Common myeloid progenitor, CD34-positive (primary cell): ENCODE data around the gene MYNN.

Experiments used
- CTCF ChIA-PET: fragments of 350-600 bp; sonication (Branson Sonifier 250); formaldehyde crosslinking; loops from one replicate; lab custom pipeline; 2021; ENCODE audit warnings: antibody characterized with exemption; lab: Charles Lee
- POLR2A ChIA-PET: fragments of 350-600 bp; sonication (Branson Sonifier 250); formaldehyde crosslinking; loops from one replicate; lab custom pipeline; 2021; ENCODE audit warnings: antibody characterized with exemption; lab: Charles Lee
- DNase-seq, 3 donors: peaks; one replicate each; pipeline versions ENCODE4 v3.0.0 to v3.0.0-alpha.2; 2013
- H3K27ac ChIP-seq, 2 experiments: 1 replicate in 1 of 2; 2 replicates in 1 of 2; pipeline ENCODE4 v1.7.0; 2013; ENCODE audit warnings: inconsistent platforms in 2 of 2, low read length in 2 of 2, mild to moderate bottlenecking in 2 of 2, low read depth in 1 of 2, moderate library complexity in 1 of 2; ENCODE audit not compliant: severe bottlenecking in 2 of 2, insufficient read depth in 1 of 2, poor library complexity in 1 of 2
- H3K27me3 ChIP-seq, 5 experiments: replicated peaks in 2 of 5; 1 replicate in 3 of 5; 2 replicates in 2 of 5; pipeline versions ENCODE4 v1.6.1 to v1.7.0; 2013; ENCODE audit warnings: low read length in 4 of 5, mild to moderate bottlenecking in 2 of 5, moderate library complexity in 2 of 5, inconsistent platforms in 1 of 5; ENCODE audit not compliant: insufficient read depth in 5 of 5, control insufficient read depth in 4 of 5
- H3K36me3 ChIP-seq, 4 experiments: 1 replicate in 2 of 4; 2 replicates in 2 of 4; pipeline versions ENCODE4 v1.6.1 to v1.7.0; 2013; ENCODE audit warnings: low read length in 3 of 4, control low read depth in 1 of 4, mild to moderate bottlenecking in 1 of 4; ENCODE audit not compliant: control insufficient read depth in 4 of 4, insufficient read depth in 4 of 4
- H3K4me1 ChIP-seq, 4 experiments: 1 replicate in 3 of 4; 2 replicates in 1 of 4; pipeline versions ENCODE4 v1.6.1 to v1.7.1; 2013; ENCODE audit warnings: low read length in 3 of 4, mild to moderate bottlenecking in 3 of 4, control low read depth in 1 of 4, inconsistent platforms in 1 of 4, moderate library complexity in 1 of 4; ENCODE audit not compliant: control insufficient read depth in 4 of 4, insufficient read depth in 4 of 4; ENCODE audit errors: control extremely low read depth in 1 of 4
- H3K4me3 ChIP-seq, 7 experiments: 1 replicate in 4 of 7; 2 replicates in 3 of 7; pipeline versions ENCODE4 v1.5.1 to v1.7.0; 2013; ENCODE audit warnings: mild to moderate bottlenecking in 7 of 7, low read length in 6 of 7, moderate library complexity in 6 of 7, inconsistent platforms in 2 of 7, low read depth in 2 of 7, control low read depth in 1 of 7; ENCODE audit not compliant: insufficient read depth in 4 of 7, control insufficient read depth in 1 of 7; ENCODE audit errors: extremely low read depth in 1 of 7
- H3K9me3 ChIP-seq, 5 experiments: 1 replicate in 4 of 5; 2 replicates in 1 of 5; pipeline versions ENCODE4 v1.6.1 to v1.7.1; 2013; ENCODE audit warnings: low read length in 4 of 5, mild to moderate bottlenecking in 2 of 5, inconsistent platforms in 1 of 5, low read depth in 1 of 5, moderate library complexity in 1 of 5; ENCODE audit not compliant: control insufficient read depth in 4 of 5, insufficient read depth in 2 of 5; ENCODE audit errors: control extremely low read depth in 1 of 5
- WGBS: methylation state at CpG from one replicate; pipeline ENCODE4 v1.1.5; 2013; ENCODE audit not compliant: insufficient coverage; 5-methylcytosine and 5-hydroxymethylcytosine counted together

The MYNN gene

GRCh38 chr3:169790687-169791429 lies 17.7 kb downstream of the MYNN start:
- no peak overlapping the region for H3K27ac ChIP-seq
- H3K4me1 ChIP-seq: no peaks in the 10 kb centered on the region
- H3K27me3 ChIP-seq: no peaks in the 10 kb centered on the region
- no peak for DNase-seq
- POLR2A ChIA-PET: no interaction called here
- H3K9me3 ChIP-seq: no peaks in the 10 kb centered on the region
- CTCF ChIA-PET: no interaction called here
- H3K4me3 ChIP-seq: no peak overlapping the region
- H3K36me3 ChIP-seq: peaks cover 11 to 31% (median 20%) of the 10 kb centered on the region in 4 experiments
- no CpG with 5 or more reads among the region's 4 CpGs for WGBS

- DNase-seq: no peak
- Histone ChIP-seq H3K27me3 (no peaks in the 10 kb centered on the region), H3K36me3 (peaks cover 6 to 17% (median 11%) of the 10 kb centered on the region in 4 experiments), H3K27ac (no peak overlapping the region), H3K4me1 (no peaks in the 10 kb centered on the region), H3K9me3 (no peaks in the 10 kb centered on the region), H3K4me3 (no peak overlapping the region)
- ChIA-PET CTCF (no interaction called here), POLR2A (no interaction called here)
- 91% methylated on average over 1 of the region's 1 CpG for WGBS
Observed at GRCh38 chr3:169792359-169792758, 19.2 kb downstream of the MYNN start.

DNA sequence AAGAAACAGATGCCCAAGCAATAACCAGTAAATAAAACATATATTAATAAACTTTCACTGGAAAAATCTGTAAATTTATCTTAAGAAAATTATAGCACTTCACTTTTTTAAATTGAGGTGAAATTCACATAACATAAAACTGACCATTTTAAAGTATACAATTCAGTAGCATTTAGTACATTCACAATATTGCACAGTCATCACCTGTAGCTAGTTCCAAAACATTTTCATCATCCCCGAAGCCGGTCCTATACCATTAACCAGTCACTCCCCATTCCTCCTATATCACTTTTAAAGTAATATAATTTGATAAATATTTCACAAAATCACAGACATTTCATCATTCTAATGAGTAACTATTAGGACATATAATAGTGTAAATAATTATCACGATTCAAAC lies 31.5 kb downstream of the MYNN start:
- H3K9me3 ChIP-seq: no peaks in the 10 kb centered on the region
- DNase-seq: no peak
- H3K4me1 ChIP-seq: peaks cover 3 to 9% (median 5%) of the 10 kb centered on the region in 4 experiments
- ChIA-PET CTCF (no interaction called here), POLR2A (no interaction called here)
- H3K4me3 ChIP-seq: no peak overlapping the region
- no peaks in the 10 kb centered on the region for H3K27me3 ChIP-seq
- peaks cover 4 to 26% (median 14%) of the 10 kb centered on the region in 4 experiments for H3K36me3 ChIP-seq
- no peak overlapping the region for H3K27ac ChIP-seq
- WGBS: no CpG with 5 or more reads among the region's 3 CpGs

GRCh38 chr3:169809230-169809795 lies 36.1 kb downstream of the MYNN start:
- Histone ChIP-seq H3K27me3 (no peaks in the 10 kb centered on the region), H3K9me3 (no peaks in the 10 kb centered on the region), H3K36me3 (peaks cover 0 to 9% (median 2%) of the 10 kb centered on the region in 4 experiments), H3K4me3 (no peak overlapping the region), H3K27ac (no peak overlapping the region), H3K4me1 (peaks cover 8 to 35% (median 32%) of the 10 kb centered on the region in 4 experiments)
- POLR2A ChIA-PET: interaction anchor here (0.5 kb wide), 1 partner anchor 143 kb away, joined by 3 read pairs; no protein-coding TSS in a partner anchor
- CTCF ChIA-PET: interaction anchor here (0.7 to 1.6 kb wide), 3 partner anchors 10 to 102 kb away, joined by 3 to 5 read pairs (median 3); partner anchors contain the start of gene SAMD7
- WGBS: 44% methylated on average over 1 of the region's 2 CpGs
- DNase-seq: peak in 1 of 3 donors; percentile 7

DNA sequence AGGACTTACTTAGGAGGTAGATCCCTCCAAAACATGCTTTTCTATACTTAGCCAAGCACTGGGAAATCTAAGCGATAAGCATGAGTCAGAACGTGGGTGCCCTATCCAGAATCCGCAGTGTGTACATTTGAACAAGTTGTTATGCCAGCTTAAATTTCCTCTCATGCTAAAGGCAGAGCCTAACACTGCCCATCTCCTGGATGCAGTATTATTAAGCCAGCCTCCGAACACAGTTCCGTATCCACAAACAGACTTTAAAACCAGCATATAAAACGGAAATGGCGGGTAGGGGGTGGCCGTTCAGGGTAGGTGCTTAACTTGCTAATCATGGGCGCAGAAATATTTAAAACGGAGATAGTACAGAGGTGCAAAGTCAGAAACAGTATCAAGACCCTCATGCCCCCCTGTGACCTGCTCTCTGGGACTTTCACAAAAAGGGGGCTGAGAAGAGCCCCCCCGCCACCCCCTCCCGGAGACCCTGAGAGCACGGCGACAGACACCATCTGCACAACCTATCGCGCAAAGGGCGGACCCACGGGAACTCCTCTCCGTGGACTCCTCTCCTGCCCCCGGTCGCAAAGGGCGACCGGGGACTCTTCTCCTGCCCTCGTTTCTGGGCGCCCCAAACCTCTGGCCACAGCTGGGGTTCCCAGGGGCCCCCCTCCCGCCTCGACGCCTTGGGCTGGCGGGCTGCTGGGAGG lies 38.6 kb downstream of the MYNN start:
- peaks cover 0 to 7% (median 3%) of the 10 kb centered on the region in 5 experiments for H3K9me3 ChIP-seq
- H3K4me3 ChIP-seq: peak overlapping the region; percentile 70 to 96 (median 84)
- H3K27ac ChIP-seq: peak overlapping the region; percentile 56 to 85
- DNase-seq: peak; percentile 50 to 82 (median 77)
- CTCF ChIA-PET: interaction anchor here (1.0 to 2.3 kb wide), 5 partner anchors 14 to 49 kb away, joined by 3 to 11 read pairs (median 4); partner anchors contain the start of gene MYNN
- peaks cover 0 to 3% (median under 1%) of the 10 kb centered on the region in 4 experiments for H3K36me3 ChIP-seq
- WGBS: 0% methylated on average over 23 of the region's 29 CpGs
- H3K27me3 ChIP-seq: no peaks in the 10 kb centered on the region
- peaks cover 8 to 35% (median 32%) of the 10 kb centered on the region in 4 experiments for H3K4me1 ChIP-seq
- POLR2A ChIA-PET: interaction anchor here (0.9 to 1.0 kb wide), 2 partner anchors 11 to 39 kb away, joined by 4 to 6 read pairs; partner anchors contain the start of gene MYNN

DNA sequence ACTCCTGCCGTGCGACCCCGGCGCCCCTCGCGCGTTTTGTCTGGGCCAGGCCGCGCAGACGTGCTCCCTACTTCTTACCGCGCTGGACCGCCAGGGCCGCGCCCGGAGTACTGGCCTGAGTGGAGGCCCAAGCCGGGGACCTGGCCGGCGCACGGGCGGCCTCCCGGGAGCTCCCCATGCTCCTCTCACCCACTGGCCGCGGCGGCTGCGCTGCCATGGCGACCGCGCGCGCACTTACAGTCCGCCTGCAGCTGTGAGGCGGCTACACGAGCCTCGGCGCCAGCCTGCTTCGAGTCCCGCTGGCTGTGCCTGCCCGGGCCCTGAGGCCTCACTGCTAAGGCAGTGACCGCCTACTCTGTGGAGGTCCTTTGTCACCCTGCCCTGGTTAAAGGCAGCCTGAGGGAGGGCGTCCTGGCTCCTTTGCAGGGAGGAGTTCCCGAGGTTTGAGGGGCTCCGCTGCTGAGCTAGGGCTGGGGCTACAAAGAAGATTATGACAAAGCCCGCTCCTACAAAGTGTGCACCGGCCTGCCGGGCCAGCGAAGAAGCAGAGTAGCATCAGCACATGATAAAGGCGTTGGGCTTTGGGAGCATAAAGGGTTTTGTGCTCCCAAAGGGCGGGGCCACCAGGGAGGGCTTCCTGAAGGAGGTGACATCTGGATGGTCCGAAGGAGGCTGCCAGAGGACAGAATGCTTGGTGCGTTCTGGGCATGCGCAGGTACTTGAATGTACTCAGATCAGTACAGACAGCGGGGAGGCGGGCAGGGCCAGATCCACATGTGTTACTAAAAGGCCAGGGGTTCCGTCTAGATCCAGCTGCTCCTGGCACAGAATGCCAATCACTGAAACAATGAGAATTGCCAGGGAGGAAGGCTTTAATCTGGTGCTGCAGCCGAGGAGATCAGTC lies 39.4 kb downstream of the MYNN start, which contains the start of the genes LRRC34 and LRRIQ4:
TSS of gene LRRC34 (minus strand) at position 573 of the 904 bp plus-strand sequence. CDS start at position 217, 356 bp downstream.
TSS of gene LRRIQ4 (plus strand) at position 539 of the 904 bp plus-strand sequence. CDS start 9,052 bp downstream, outside the sequence.
- Histone ChIP-seq H3K4me1 (peaks cover 8 to 35% (median 32%) of the 10 kb centered on the region in 4 experiments), H3K9me3 (peaks cover 0 to 7% (median 3%) of the 10 kb centered on the region in 5 experiments), H3K27ac (peak within 1 kb of the TSS; percentile 56 to 85), H3K36me3 (peaks cover 0 to 3% (median 0%) of the 10 kb centered on the region in 4 experiments), H3K4me3 (peak within 1 kb of the TSS; percentile 70 to 96 (median 84)), H3K27me3 (no peaks in the 10 kb centered on the region)
- WGBS: 1% methylated on average over 54 of the region's 56 CpGs
- CTCF ChIA-PET: interaction anchor here (1.2 to 2.3 kb wide), 2 partner anchors 38 to 50 kb away, joined by 4 to 11 read pairs; no protein-coding TSS in a partner anchor
- POLR2A ChIA-PET: interaction anchor here (0.9 to 1.0 kb wide), 2 partner anchors 10 to 39 kb away, joined by 4 to 6 read pairs; partner anchors contain the start of gene MYNN
- peak; percentile 70 to 80 (median 78) for DNase-seq
